K562 (cell line): ENCODE results near the gene LRPAP1.

Experiments
- AFF4 ChIP-seq: sonication (generic); formaldehyde crosslinking; IDR thresholded peaks from 2 replicates; pipeline ENCODE4 v1.8.0; 2023; ENCODE audit warnings: mild to moderate bottlenecking, missing genetic modification reagents
- ATF2 ChIP-seq: sonication (generic); formaldehyde crosslinking; IDR thresholded peaks from 2 replicates; pipeline ENCODE4 v1.8.1; 2022; ENCODE audit warnings: missing genetic modification reagents
- CTCF ChIP-seq, 3 experiments: IDR thresholded peaks in 2 of 3; conservative IDR thresholded peaks in 1 of 3; 2 replicates each; pipeline ENCODE4 v1.5.1; 2011 to 2012; ENCODE audit warnings: low read length in 3 of 3, mild to moderate bottlenecking in 3 of 3, control low read depth in 2 of 3, improper control_type of control experiment in 1 of 3, inconsistent platforms in 1 of 3, low read depth in 1 of 3, mixed read lengths in 1 of 3, moderate library complexity in 1 of 3; ENCODE audit not compliant: insufficient read depth in 2 of 3
- EP300 ChIP-seq: IDR thresholded peaks from 2 replicates; pipeline ENCODE4 v1.6.1; 2012; ENCODE audit warnings: low read length, improper control_type of control experiment
- GABPA ChIP-seq: fragments of 200-800 bp; sonication (Bioruptor generic); conservative IDR thresholded peaks from 2 replicates; pipeline ENCODE4 v1.6.1; 2016; ENCODE audit warnings: low read depth, missing genetic modification characterization, missing compliant biosample characterization
- GATAD2B ChIP-seq: fragments of 450-650 bp; IDR thresholded peaks from 2 replicates; pipeline ENCODE4 v1.6.1; 2017; ENCODE audit warnings: mild to moderate bottlenecking, borderline replicate concordance
- MAZ ChIP-seq, 2 experiments: fragments of 450-650 bp in 1 of 2; sonication (generic) in 1 of 2; formaldehyde crosslinking; IDR thresholded peaks in 1 of 2; conservative IDR thresholded peaks in 1 of 2; 2 replicates each; pipeline versions ENCODE4 v1.4.0 to v1.5.0; 2020; ENCODE audit warnings: mild to moderate bottlenecking in 1 of 2, missing genetic modification reagents in 1 of 2
- MCM7 ChIP-seq, 2 experiments: fragments of 450-650 bp; IDR thresholded peaks; 2 replicates each; pipeline ENCODE4 v1.6.1; 2016 to 2018
- TBL1XR1 ChIP-seq, 2 experiments: IDR thresholded peaks; 2 replicates each; pipeline ENCODE4 v1.6.1; 2012; ENCODE audit warnings: improper control_type of control experiment in 2 of 2, low read length in 2 of 2, mild to moderate bottlenecking in 1 of 2

- no peak for TF ChIP-seq MAZ (CRISPR knock-in tag; conservative IDR thresholded peaks at IDR 0.05 in 1 of 2, IDR thresholded peaks at IDR 0.05 in 1 of 2)
- no peak for TF ChIP-seq GATAD2B
- no peak for TF ChIP-seq TBL1XR1 (IDR thresholded peaks at IDR 0.05; ENCODE audit: low read length in 2 of 2)
- TF ChIP-seq AFF4 = no peak
- TF ChIP-seq MCM7 (IDR thresholded peaks at IDR 0.05) = no peak
- no peak for TF ChIP-seq EP300
- no peak for TF ChIP-seq GABPA
- TF ChIP-seq CTCF (IDR thresholded peaks at IDR 0.05 in 2 of 3, conservative IDR thresholded peaks at IDR 0.05 in 1 of 3; ENCODE audit: insufficient read depth in 2 of 3, low read depth in 1 of 3, low read length in 3 of 3) = no peak
- TF ChIP-seq ATF2 (CRISPR knock-in tag) = no peak
These were observed 49.5 kb downstream of the LRPAP1 start for GRCh38 chr4:3482707-3483106.
